Muscle layer of duodenum (tissue), 2 donors: ENCODE measurements around the gene SLC9C2.
"Not testable (repeated sequence)": the region's sequence is repeated elsewhere in the genome, so short reads cannot be mapped to it uniquely, and the experiment has no call there.

Experiments used
- H3K27ac ChIP-seq: one replicate; pipeline ENCODE4 v1.7.0; 2013; ENCODE audit warnings: mild to moderate bottlenecking, low read length
- H3K27me3 ChIP-seq: one replicate; pipeline ENCODE4 v1.7.0; 2013; ENCODE audit warnings: low read depth, mild to moderate bottlenecking, control low read depth, low read length
- H3K36me3 ChIP-seq, 2 donors: one replicate each; pipeline ENCODE4 v1.7.0; 2013; ENCODE audit warnings: low read length in 2 of 2, control low read depth in 1 of 2, mild to moderate bottlenecking in 1 of 2; ENCODE audit not compliant: insufficient read depth in 2 of 2, control insufficient read depth in 1 of 2
- H3K4me1 ChIP-seq, 2 donors: one replicate each; pipeline ENCODE4 v1.7.0; 2013; ENCODE audit warnings: low read length in 2 of 2, mild to moderate bottlenecking in 2 of 2, control low read depth in 1 of 2, moderate library complexity in 1 of 2; ENCODE audit not compliant: insufficient read depth in 2 of 2, control insufficient read depth in 1 of 2
- H3K4me3 ChIP-seq, 2 donors: one replicate each; pipeline ENCODE4 v1.7.0; 2013; ENCODE audit warnings: low read length in 2 of 2, low read depth in 1 of 2, mild to moderate bottlenecking in 1 of 2
- H3K9me3 ChIP-seq, 2 donors: one replicate each; pipeline ENCODE4 v1.7.0; 2013; ENCODE audit warnings: low read length in 2 of 2, control low read depth in 1 of 2, mild to moderate bottlenecking in 1 of 2; ENCODE audit not compliant: control insufficient read depth in 1 of 2
- donor health status: healthy.

SLC9C2 gene

GRCh38 chr1:173467426-173467825 is 135.4 kb downstream of the SLC9C2 start:
- Histone ChIP-seq H3K4me3 (no peak overlapping the region), H3K4me1 (no peaks in the 10 kb centered on the region), H3K27me3 (no peaks in the 10 kb centered on the region), H3K27ac (no peak overlapping the region), H3K36me3 (peaks cover 0 to 3% of the 10 kb centered on the region in 2 donors), H3K9me3 (peaks cover 0 to 4% of the 10 kb centered on the region in 2 donors)

DNA sequence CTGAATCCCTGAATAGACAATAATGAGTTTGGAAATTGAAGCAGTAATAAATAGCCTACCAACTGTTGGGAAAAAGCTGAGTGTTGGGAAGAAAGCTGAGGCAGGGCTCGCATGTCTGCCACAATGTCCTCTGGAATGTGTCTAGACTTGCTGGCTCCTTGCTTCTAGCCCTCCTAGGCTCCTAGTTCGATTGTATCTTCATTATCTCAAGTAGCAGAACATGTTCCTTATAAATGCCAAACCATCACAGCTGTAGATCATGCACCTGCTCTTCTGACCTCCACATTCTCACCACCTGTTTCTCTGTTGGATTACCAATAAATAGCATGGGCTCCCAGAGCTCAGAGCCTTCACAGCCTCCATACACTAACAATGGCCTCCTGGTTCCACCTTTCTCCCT is 138.7 kb downstream of the SLC9C2 start:
- not testable (repeated sequence) for H3K27ac ChIP-seq, H3K4me1 ChIP-seq, H3K27me3 ChIP-seq, H3K9me3 ChIP-seq, H3K4me3 ChIP-seq
- peaks cover 15 to 29% of the 10 kb centered on the region in 2 donors for H3K36me3 ChIP-seq

DNA sequence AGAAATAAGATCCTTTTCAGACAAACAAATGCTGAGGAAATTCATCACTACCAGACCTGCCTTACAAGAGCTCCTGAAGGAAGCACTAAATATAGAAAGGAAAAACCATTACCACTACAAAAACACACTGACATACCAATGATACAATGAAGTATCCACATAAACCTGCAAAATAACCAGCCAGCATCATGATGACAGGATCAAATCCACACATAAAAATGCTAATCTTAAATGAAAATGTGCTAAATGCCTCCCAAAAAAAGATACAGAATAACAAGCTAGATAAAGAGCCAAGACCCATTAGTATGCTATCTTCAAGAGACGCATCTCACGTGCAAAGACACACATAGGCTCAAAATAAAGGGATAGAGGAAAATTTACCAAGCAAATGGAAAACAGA is 140.2 kb downstream of the SLC9C2 start:
- H3K36me3 ChIP-seq: peaks cover 15 to 29% of the 10 kb centered on the region in 2 donors
- not testable (repeated sequence) for H3K27me3 ChIP-seq, H3K27ac ChIP-seq, H3K9me3 ChIP-seq, H3K4me1 ChIP-seq, H3K4me3 ChIP-seq

GRCh38 chr1:173459885-173460284 is 143.0 kb downstream of the SLC9C2 start:
- Histone ChIP-seq H3K4me1 (no peaks in the 10 kb centered on the region), H3K4me3 (no peak overlapping the region), H3K27me3 (no peaks in the 10 kb centered on the region), H3K9me3 (peaks cover 0 to 4% of the 10 kb centered on the region in 2 donors), H3K27ac (no peak overlapping the region), H3K36me3 (peaks cover 15 to 35% of the 10 kb centered on the region in 2 donors)

- H3K4me3 ChIP-seq: no peak overlapping the region
- H3K36me3 ChIP-seq: peaks cover 3 to 11% of the 10 kb centered on the region in 2 donors
- no peak overlapping the region for H3K27ac ChIP-seq
- no peaks in the 10 kb centered on the region for H3K4me1 ChIP-seq
- no peaks in the 10 kb centered on the region for H3K27me3 ChIP-seq
- H3K9me3 ChIP-seq: no peaks in the 10 kb centered on the region
These were observed 147.8 kb downstream of the SLC9C2 start for GRCh38 chr1:173454966-173455524.

- no peaks in the 10 kb centered on the region for H3K27me3 ChIP-seq
- no peaks in the 10 kb centered on the region for H3K4me1 ChIP-seq
- H3K4me3 ChIP-seq: no peak overlapping the region
- no peak overlapping the region for H3K27ac ChIP-seq
- no peaks in the 10 kb centered on the region for H3K9me3 ChIP-seq
- peaks cover 0 to 6% of the 10 kb centered on the region in 2 donors for H3K36me3 ChIP-seq
These were observed 148.9 kb downstream of the SLC9C2 start for GRCh38 chr1:173453982-173454381.

- no peak overlapping the region for H3K27ac ChIP-seq
- H3K36me3 ChIP-seq: peaks cover 0 to 6% of the 10 kb centered on the region in 2 donors
These were observed 150.9 kb downstream of the SLC9C2 start for GRCh38 chr1:173451981-173452380.

More at GRCh38 chr1:173451981-173452380, 150.9 kb downstream of the SLC9C2 start:
- H3K27me3 ChIP-seq: no peaks in the 10 kb centered on the region
- H3K4me3 ChIP-seq: no peak overlapping the region
- no peaks in the 10 kb centered on the region for H3K4me1 ChIP-seq
- no peaks in the 10 kb centered on the region for H3K9me3 ChIP-seq
